ENCODE results near the gene FREM1. TPM values are rescaled to one million over a fixed set of nuclear protein-coding genes. Genes with fewer than 3 reads are reported as not detected.

Gene FREM1
- total RNA-seq, 1 donor from 2014 or later: not detected

DNA sequence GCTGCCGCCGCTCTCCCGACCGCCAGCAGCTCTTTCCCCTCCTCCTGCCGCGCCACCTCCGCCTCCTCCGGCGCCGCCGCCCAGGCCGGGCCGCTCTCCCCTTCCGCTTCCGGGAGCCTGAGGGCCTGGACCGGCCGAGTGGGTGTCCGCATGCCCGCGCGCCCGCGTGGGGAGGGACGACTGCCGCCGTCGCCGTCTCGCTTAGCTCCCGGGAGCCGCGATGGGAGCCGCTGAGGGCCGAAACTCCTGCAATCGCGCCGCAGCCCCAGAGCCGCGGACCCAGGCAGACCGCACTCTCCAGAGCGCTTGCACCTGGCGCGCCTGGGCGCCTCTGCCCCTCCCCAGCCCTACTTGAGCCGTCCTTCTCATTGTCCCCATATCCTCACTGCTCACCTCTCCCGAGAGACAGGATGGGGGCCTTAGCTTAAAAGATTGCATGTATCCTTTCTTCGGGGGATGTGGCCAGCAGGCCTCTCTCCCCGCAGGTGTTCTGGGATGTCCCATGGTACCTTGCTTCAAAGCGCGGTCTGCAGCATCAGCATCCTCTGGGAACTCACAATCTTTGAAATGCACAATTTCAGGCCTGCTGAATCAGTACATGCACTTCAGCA lies 216.9 kb downstream of the FREM1 start, which contains the start of gene ZDHHC21:
ZDHHC21 (minus strand) TSS at position 182 of the 611 bp plus-strand sequence. CDS start 19,092 bp downstream, outside the sequence.
- intact Hi-C loops (cut with micrococcal nuclease): loop anchor here (1.0 to 10.0 kb wide), 5 partner anchors 13 to 731 kb away; partner anchors contain the start of genes SNAPC3 and TTC39B
- H3K27me3 Mint-ChIP-seq: no peaks in the 10 kb centered on the region
- peaks cover 22% of the 10 kb centered on the region for H3K36me3 Mint-ChIP-seq (ENCODE audit: low read depth)
- ATAC-seq (ENCODE audit: low read depth) (peak; percentile 75), DNase-seq (peak; percentile 60)
- TF ChIP-seq, protein P1, sequence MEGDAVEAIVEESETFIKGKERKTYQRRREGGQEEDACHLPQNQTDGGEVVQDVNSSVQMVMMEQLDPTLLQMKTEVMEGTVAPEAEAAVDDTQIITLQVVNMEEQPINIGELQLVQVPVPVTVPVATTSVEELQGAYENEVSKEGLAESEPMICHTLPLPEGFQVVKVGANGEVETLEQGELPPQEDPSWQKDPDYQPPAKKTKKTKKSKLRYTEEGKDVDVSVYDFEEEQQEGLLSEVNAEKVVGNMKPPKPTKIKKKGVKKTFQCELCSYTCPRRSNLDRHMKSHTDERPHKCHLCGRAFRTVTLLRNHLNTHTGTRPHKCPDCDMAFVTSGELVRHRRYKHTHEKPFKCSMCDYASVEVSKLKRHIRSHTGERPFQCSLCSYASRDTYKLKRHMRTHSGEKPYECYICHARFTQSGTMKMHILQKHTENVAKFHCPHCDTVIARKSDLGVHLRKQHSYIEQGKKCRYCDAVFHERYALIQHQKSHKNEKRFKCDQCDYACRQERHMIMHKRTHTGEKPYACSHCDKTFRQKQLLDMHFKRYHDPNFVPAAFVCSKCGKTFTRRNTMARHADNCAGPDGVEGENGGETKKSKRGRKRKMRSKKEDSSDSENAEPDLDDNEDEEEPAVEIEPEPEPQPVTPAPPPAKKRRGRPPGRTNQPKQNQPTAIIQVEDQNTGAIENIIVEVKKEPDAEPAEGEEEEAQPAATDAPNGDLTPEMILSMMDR (IDR thresholded peaks at IDR 0.05): no peak
- H3K9me3 Mint-ChIP-seq: no peaks in the 10 kb centered on the region
- peaks cover 51% of the 10 kb centered on the region for H3K4me1 Mint-ChIP-seq
- POLR2A ChIA-PET: interaction anchor here (0.6 to 1.0 kb wide), 3 partner anchors 13 to 370 kb away, joined by 3 to 8 read pairs (median 3); no protein-coding TSS in a partner anchor
- H3K4me3 Mint-ChIP-seq: peak within 1 kb of the TSS; percentile 94
- H3K27ac Mint-ChIP-seq: peak within 1 kb of the TSS; percentile 93
- CTCF ChIA-PET: interaction anchor here (1.0 to 2.0 kb wide), 2 partner anchors 32 to 75 kb away, joined by 4 to 8 read pairs; no protein-coding TSS in a partner anchor

DNA sequence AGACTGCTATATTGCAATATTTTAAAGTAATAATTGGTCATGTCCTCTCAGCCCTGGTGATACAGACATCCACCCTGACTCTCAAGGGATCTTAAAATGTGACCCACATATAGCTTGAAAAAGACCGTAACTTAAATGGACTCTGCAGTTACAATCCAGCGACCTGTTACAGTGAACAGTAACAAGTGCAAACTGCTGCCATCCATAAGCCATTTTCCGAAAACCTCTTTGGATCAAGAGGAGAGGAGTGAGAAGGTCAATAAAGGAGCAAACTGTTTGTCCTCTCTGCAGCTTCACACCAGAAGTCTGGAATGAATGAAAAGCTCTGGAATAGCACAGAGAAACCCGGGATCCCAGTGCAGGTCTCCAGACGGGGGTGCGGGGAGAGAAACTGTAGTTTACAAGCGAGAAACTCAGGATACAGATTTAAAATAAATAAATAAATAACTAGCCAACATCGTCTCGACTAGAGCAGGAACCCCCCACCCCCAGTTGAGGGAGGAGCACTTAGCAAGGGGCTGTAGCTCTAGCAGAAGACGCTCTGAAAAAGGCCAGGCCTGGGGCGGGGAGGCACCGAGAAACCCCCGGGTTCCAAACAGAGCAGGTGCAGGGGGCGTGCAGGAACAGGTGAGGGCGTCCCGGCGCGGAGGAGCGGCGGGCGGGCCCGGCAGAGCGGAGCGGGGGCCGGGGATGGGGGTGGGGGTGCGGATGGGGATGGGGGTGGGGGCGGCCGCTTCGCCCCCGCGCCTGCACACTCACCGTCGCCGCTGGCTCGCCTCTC lies 217.6 kb downstream of the FREM1 start:
- CTCF ChIA-PET: interaction anchor here (1.0 to 2.0 kb wide), 2 partner anchors 31 to 76 kb away, joined by 4 to 8 read pairs; no protein-coding TSS in a partner anchor
- no peak for DNase-seq

GRCh38 chr9:14690948-14691730 lies 219.1 kb downstream of the FREM1 start:
- DNase-seq (no peak), ATAC-seq (ENCODE audit: low read depth) (no peak)
- Mint-ChIP-seq H3K27me3 (no peaks in the 10 kb centered on the region), H3K4me1 (peaks cover 69% of the 10 kb centered on the region), H3K4me3 (peak overlapping the region; percentile 70), H3K27ac (peak overlapping the region; percentile 59), H3K9me3 (no peaks in the 10 kb centered on the region), H3K36me3 (ENCODE audit: low read depth) (peaks cover 32% of the 10 kb centered on the region)
- ChIA-PET CTCF (no interaction called here), POLR2A (no interaction called here)
- intact Hi-C loops (cut with micrococcal nuclease): loop anchor here (1.0 to 10.0 kb wide), 4 partner anchors 77 to 734 kb away; partner anchors contain the start of genes SNAPC3 and TTC39B
- TF ChIP-seq, protein P1 (IDR thresholded peaks at IDR 0.05): no peak

More for the DNA sequence above, 217.6 kb downstream of the FREM1 start:
- intact Hi-C loops (cut with micrococcal nuclease): loop anchor here (1.0 to 10.0 kb wide), 5 partner anchors 14 to 732 kb away; partner anchors contain the start of genes SNAPC3 and TTC39B
- TF ChIP-seq, protein P1 (IDR thresholded peaks at IDR 0.05): no peak
- H3K36me3 Mint-ChIP-seq (ENCODE audit: low read depth): peaks cover 25% of the 10 kb centered on the region
- no peaks in the 10 kb centered on the region for H3K9me3 Mint-ChIP-seq
- POLR2A ChIA-PET: interaction anchor here (0.6 to 1.0 kb wide), 3 partner anchors 14 to 369 kb away, joined by 3 to 8 read pairs (median 3); no protein-coding TSS in a partner anchor
- H3K27me3 Mint-ChIP-seq: no peaks in the 10 kb centered on the region
- H3K27ac Mint-ChIP-seq: peak overlapping the region; percentile 93
- peaks cover 58% of the 10 kb centered on the region for H3K4me1 Mint-ChIP-seq
- peak overlapping the region; percentile 94 for H3K4me3 Mint-ChIP-seq
- ATAC-seq (ENCODE audit: low read depth): peak; percentile 54

DNA sequence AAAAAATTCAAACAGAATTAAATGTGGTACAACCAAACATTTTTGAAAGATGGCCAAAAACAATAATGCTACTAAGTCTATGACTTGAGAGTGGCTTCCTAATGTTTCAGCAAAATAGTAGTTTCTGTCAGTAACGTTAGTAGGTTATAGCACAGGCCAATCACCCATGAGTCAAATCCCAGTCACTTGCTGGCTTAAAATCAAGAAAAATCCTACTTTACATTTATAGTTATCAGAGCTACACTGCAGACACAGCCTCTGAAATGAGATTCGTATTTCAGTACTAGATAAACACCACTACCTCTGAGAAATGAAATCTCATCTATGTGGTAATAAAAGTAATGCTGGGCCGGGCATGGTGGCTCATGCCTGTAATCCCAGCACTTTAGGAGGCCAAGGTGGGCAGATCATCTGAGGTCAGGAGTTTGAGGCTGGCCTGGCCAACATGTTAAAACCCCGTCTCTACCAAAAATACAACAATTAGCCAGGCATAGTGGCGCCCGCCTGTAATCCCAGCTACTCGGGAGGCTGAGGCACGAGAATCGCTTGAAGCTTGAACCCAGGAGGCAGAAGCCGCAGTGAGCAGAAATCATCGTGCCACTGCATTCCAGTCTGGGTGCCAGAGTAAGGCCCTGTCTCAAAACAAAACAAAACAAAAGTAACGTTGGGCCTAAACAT lies 223.0 kb downstream of the FREM1 start:
- peaks cover 69% of the 10 kb centered on the region for H3K4me1 Mint-ChIP-seq
- peaks cover 2% of the 10 kb centered on the region for H3K9me3 Mint-ChIP-seq
- ChIA-PET POLR2A (no interaction called here), CTCF (interaction anchor here (1.2 to 1.5 kb wide), 2 partner anchors 26 to 81 kb away, joined by 4 to 5 read pairs; no protein-coding TSS in a partner anchor)
- peak overlapping the region; percentile 95 for H3K27ac Mint-ChIP-seq
- ATAC-seq (ENCODE audit: low read depth) (no peak), DNase-seq (no peak)
- TF ChIP-seq, protein P1 (IDR thresholded peaks at IDR 0.05): no peak
- intact Hi-C loops (cut with micrococcal nuclease): loop anchor here (5.0 kb wide), 1 partner anchor 365 kb away; no protein-coding TSS in a partner anchor
- H3K27me3 Mint-ChIP-seq: no peaks in the 10 kb centered on the region
- peaks cover 51% of the 10 kb centered on the region for H3K36me3 Mint-ChIP-seq (ENCODE audit: low read depth)
- H3K4me3 Mint-ChIP-seq: no peak overlapping the region

Data from activated B cell treated with CpG ODN at 0.5 μM for 24 hours (primary cell).